H1 (cell line): ENCODE data around the gene SYTL2. TPM values are rescaled to one million over a fixed set of nuclear protein-coding genes. Genes with fewer than 3 reads are reported as not detected.

Source experiments
- CTCF ChIA-PET: fragments of 300-600 bp; sonication (Branson Sonifier 250); formaldehyde crosslinking; loops from one replicate; lab custom pipeline; 2021; ENCODE audit not compliant: partially characterized antibody; lab: Charles Lee
- POLR2A ChIA-PET: fragments of 300-600 bp; sonication (Branson Sonifier 250); formaldehyde crosslinking; loops from one replicate; lab custom pipeline; 2021; ENCODE audit warnings: inconsistent platforms; ENCODE audit not compliant: partially characterized antibody; lab: Charles Lee
- DNase-seq, 2 experiments: peaks; one replicate each; pipeline versions ENCODE4 v3.0.0 to v3.0.0-alpha.2; 2010 to 2022; ENCODE audit warnings: low spot score in 2 of 2, low read depth in 1 of 2, mixed read lengths in 1 of 2
- FAIRE-seq: peaks from 2 replicates; lab custom pipeline; 2011; peaks lifted over from hg19 to GRCh38; lab: Jason Lieb, UNC
- H2AFZ ChIP-seq: 2 replicates; pipeline ENCODE4 v1.8.1; 2012; ENCODE audit warnings: low read length, inconsistent platforms
- H2AK5ac ChIP-seq: 2 replicates; pipeline ENCODE4 v1.6.1; 2013; ENCODE audit warnings: low read depth, low read length
- H2BK120ac ChIP-seq: replicated peaks from 2 replicates; pipeline ENCODE3; 2013; ENCODE audit warnings: low read depth, low read length, inconsistent platforms
- H2BK12ac ChIP-seq: 2 replicates; pipeline ENCODE4 v1.6.1; 2013; ENCODE audit warnings: low read depth, low read length
- H2BK15ac ChIP-seq: 2 replicates; pipeline ENCODE4 v1.6.1; 2013; ENCODE audit warnings: low read length
- H2BK20ac ChIP-seq: 2 replicates; pipeline ENCODE4 v1.6.1; 2013; ENCODE audit warnings: low read length
- H2BK5ac ChIP-seq: 2 replicates; pipeline ENCODE4 v1.6.1; 2013; ENCODE audit warnings: low read depth, low read length
- H3K14ac ChIP-seq: 2 replicates; pipeline ENCODE4 v1.6.1; 2013; ENCODE audit warnings: inconsistent platforms; ENCODE audit not compliant: insufficient read length
- H3K18ac ChIP-seq: 2 replicates; pipeline ENCODE4 v1.6.1; 2013; ENCODE audit warnings: low read length; ENCODE audit errors: extremely low read depth
- H3K23ac ChIP-seq: 2 replicates; pipeline ENCODE4 v1.6.1; 2013; ENCODE audit warnings: inconsistent platforms; ENCODE audit not compliant: insufficient read length
- H3K23me2 ChIP-seq: 2 replicates; pipeline ENCODE4 v1.6.1; 2013; ENCODE audit warnings: low read depth, low read length
- H3K27ac ChIP-seq: 2 replicates; pipeline ENCODE4 v1.6.1; 2011; ENCODE audit warnings: low read depth, low read length, inconsistent platforms
- H3K27me3 ChIP-seq, 4 experiments: replicated peaks in 1 of 4; 1 replicate in 1 of 4; 2 replicates in 3 of 4; pipeline versions ENCODE4 v1.6.1 to v1.8.1; 2011 to 2013; ENCODE audit warnings: low read length in 3 of 4, mild to moderate bottlenecking in 3 of 4, inconsistent platforms in 2 of 4, mixed read lengths in 2 of 4, moderate library complexity in 1 of 4; ENCODE audit not compliant: control insufficient read depth in 3 of 4, insufficient read depth in 3 of 4; ENCODE audit errors: extremely low read depth in 1 of 4
- H3K36me3 ChIP-seq, 4 experiments: 2 replicates each; pipeline versions ENCODE4 v1.6.1 to v1.8.1; 2011 to 2013; ENCODE audit warnings: mild to moderate bottlenecking in 4 of 4, low read length in 3 of 4, moderate library complexity in 2 of 4, control low read depth in 1 of 4, inconsistent platforms in 1 of 4; ENCODE audit not compliant: insufficient read depth in 4 of 4, control insufficient read depth in 2 of 4
- H3K4ac ChIP-seq: replicated peaks from 2 replicates; pipeline ENCODE3; 2013; ENCODE audit warnings: low read length, low read depth, mixed read lengths, inconsistent platforms; ENCODE audit not compliant: insufficient read length
- H3K4me1 ChIP-seq, 4 experiments: replicated peaks in 1 of 4; 1 replicate in 1 of 4; 2 replicates in 3 of 4; pipeline versions ENCODE4 v1.6.1 to v1.8.1; 2011 to 2013; ENCODE audit warnings: low read length in 3 of 4, inconsistent platforms in 2 of 4, mixed read lengths in 1 of 4; ENCODE audit not compliant: insufficient read depth in 4 of 4, control insufficient read depth in 3 of 4
- H3K4me2 ChIP-seq, 2 experiments: 2 replicates each; pipeline versions ENCODE4 v1.6.1 to v1.8.1; 2011 to 2013; ENCODE audit warnings: low read depth in 2 of 2, low read length in 2 of 2, control low read depth in 1 of 2, inconsistent platforms in 1 of 2, mild to moderate bottlenecking in 1 of 2; ENCODE audit not compliant: insufficient read depth in 1 of 2
- H3K4me3 ChIP-seq, 4 experiments: fragments of 200-600, 300-600 bp in 1 of 4; sonication (generic), shearing (Covaris generic), sonication (Bioruptor Twin) in 1 of 4; 2 replicates each; pipeline versions ENCODE4 v1.5.1 to v1.8.1; 2011 to 2016; ENCODE audit warnings: low read length in 4 of 4, low read depth in 3 of 4, control low read depth in 2 of 4, inconsistent platforms in 2 of 4, mild to moderate bottlenecking in 2 of 4, mixed read lengths in 1 of 4, moderate library complexity in 1 of 4; ENCODE audit not compliant: insufficient read depth in 2 of 4; ENCODE audit errors: extremely low read depth in 1 of 4
- H3K56ac ChIP-seq: replicated peaks from 2 replicates; pipeline ENCODE3; 2013; ENCODE audit warnings: low read depth, mild to moderate bottlenecking, mixed read lengths, low read length, inconsistent platforms; ENCODE audit not compliant: insufficient read length
- H3K79me1 ChIP-seq: 2 replicates; pipeline ENCODE4 v1.6.1; 2013; ENCODE audit warnings: low read depth, low read length, control low read depth
- H3K79me2 ChIP-seq, 2 experiments: 2 replicates each; pipeline versions ENCODE4 v1.6.1 to v1.8.1; 2012 to 2013; ENCODE audit warnings: low read length in 2 of 2, mild to moderate bottlenecking in 2 of 2, inconsistent platforms in 1 of 2; ENCODE audit not compliant: insufficient read depth in 2 of 2, control insufficient read depth in 1 of 2
- H3K9ac ChIP-seq, 4 experiments: replicated peaks in 1 of 4; 1 replicate in 1 of 4; 2 replicates in 3 of 4; pipeline versions ENCODE4 v1.6.1 to v1.8.1; 2011 to 2013; ENCODE audit warnings: low read depth in 3 of 4, low read length in 3 of 4, control low read depth in 2 of 4, mild to moderate bottlenecking in 2 of 4, moderate library complexity in 2 of 4, inconsistent platforms in 1 of 4; ENCODE audit errors: extremely low read depth in 1 of 4
- H3K9me3 ChIP-seq, 2 experiments: 2 replicates each; pipeline versions ENCODE4 v1.6.1 to v1.8.1; 2012 to 2013; ENCODE audit warnings: mild to moderate bottlenecking in 2 of 2, moderate library complexity in 2 of 2, control low read depth in 1 of 2, inconsistent platforms in 1 of 2, low read depth in 1 of 2, low read length in 1 of 2, mixed read lengths in 1 of 2; ENCODE audit not compliant: insufficient read depth in 2 of 2
- H4K20me1 ChIP-seq, 2 experiments: replicated peaks in 1 of 2; 2 replicates each; pipeline versions ENCODE3 to v1.8.1; 2011 to 2013; ENCODE audit warnings: inconsistent platforms in 2 of 2, low read length in 2 of 2, mild to moderate bottlenecking in 1 of 2; ENCODE audit not compliant: insufficient read depth in 2 of 2, control insufficient read depth in 1 of 2
- H4K5ac ChIP-seq: 2 replicates; pipeline ENCODE4 v1.6.1; 2013; ENCODE audit warnings: low read length, low read depth, mixed read lengths, inconsistent platforms; ENCODE audit not compliant: insufficient read length
- H4K8ac ChIP-seq: 2 replicates; pipeline ENCODE4 v1.8.0; 2013; ENCODE audit warnings: mild to moderate bottlenecking, moderate library complexity, low read length, inconsistent platforms; ENCODE audit not compliant: insufficient read depth; ENCODE audit errors: extremely low read depth
- H4K91ac ChIP-seq: replicated peaks from 2 replicates; pipeline ENCODE3; 2013; ENCODE audit warnings: low read length, mixed read lengths, inconsistent platforms; ENCODE audit not compliant: insufficient read length
- CTBP2 ChIP-seq: IDR thresholded peaks from 2 replicates; pipeline ENCODE4 v1.7.0; 2011; ENCODE audit warnings: borderline replicate concordance, mild to moderate bottlenecking, moderate library complexity, mixed read lengths, low read length; ENCODE audit not compliant: insufficient read depth, insufficient read length
- POLR2AphosphoS5 ChIP-seq: IDR thresholded peaks from 2 replicates; pipeline ENCODE4 v1.6.1; 2011; ENCODE audit warnings: low read depth, low read length
- SIN3A ChIP-seq, 2 experiments: IDR thresholded peaks in 1 of 2; conservative IDR thresholded peaks in 1 of 2; 2 replicates each; pipeline ENCODE4 v1.6.1; 2011 to 2012; ENCODE audit warnings: low read length in 2 of 2, improper control_type of control experiment in 1 of 2, low read depth in 1 of 2, mild to moderate bottlenecking in 1 of 2
- polyA plus RNA-seq, 7 experiments: library from polyadenylated mRNA; depleted of rRNA in 3 of 7; stranded (reverse) in 5 of 7; unstranded in 2 of 7; fragments of >200 nt in 5 of 7; fragments of 200-250 nt in 2 of 7; gene quantifications; 1 replicate in 5 of 7; 2 replicates in 1 of 7; 4 replicates in 1 of 7; pipeline versions ENCODE4 v1.2.1 to v1.2.3, GENCODE V29; 2011 to 2013; ENCODE audit warnings: missing spikeins in 2 of 7, mixed read lengths in 2 of 7
- total RNA-seq: library from RNA; stranded (reverse); fragmentation: NEBNext Ultra II Directional; extraction: Animal tissue kit (Norgen Biotek cat#: 25700); gene quantifications from 2 replicates; pipeline ENCODE4 v1.2.1, GENCODE V29; 2021

Gene SYTL2
- total and polyA plus RNA-seq, 2 of the 8 experiments (the other 6 are each of a cell fraction or from before 2014, with no cell fraction given), result 1.3 to 9.1 TPM

DNA sequence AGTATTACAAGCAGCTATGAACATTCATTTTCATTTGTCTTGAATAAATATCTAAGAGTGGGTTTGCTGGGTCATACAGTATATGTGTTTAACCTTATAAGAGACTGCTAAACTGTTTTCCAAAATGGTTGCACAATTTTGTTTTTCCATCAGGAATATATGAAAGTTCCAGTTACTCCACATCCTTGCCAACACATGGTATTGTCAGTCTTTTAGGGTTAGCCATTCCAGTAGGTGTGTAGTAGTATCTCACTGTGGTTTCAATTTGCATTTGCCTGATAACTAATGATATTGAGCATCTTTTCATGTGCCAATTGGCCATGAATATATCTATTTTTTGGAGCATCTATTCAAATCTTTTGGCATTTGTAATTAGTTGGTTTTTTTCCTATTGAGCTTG is 36.5 kb upstream of the SYTL2 start:
- Histone ChIP-seq H2BK5ac (no peak overlapping the region), H2AFZ (no peak overlapping the region), H3K27ac (no peak overlapping the region), H3K9me3 (peaks cover 6 to 11% of the 10 kb centered on the region in 2 experiments; a peak in 3 of 4 replicates), H3K4me1 (no peaks in the 10 kb centered on the region), H2AK5ac (no peak overlapping the region), H3K23ac (no peak overlapping the region), H3K36me3 (peaks cover 0 to 7% (median 0%) of the 10 kb centered on the region in 4 experiments; a peak in 2 of 8 replicates), H2BK20ac (no peak overlapping the region), H2BK15ac (no peak overlapping the region), H4K5ac (no peak overlapping the region), H3K56ac (no peak overlapping the region), H3K4me3 (no peak overlapping the region), H3K4ac (no peak overlapping the region), H3K9ac (no peak overlapping the region), H3K79me1 (no peaks in the 10 kb centered on the region), H4K20me1 (no peaks in the 10 kb centered on the region), H4K91ac (no peak overlapping the region), H3K14ac (no peak overlapping the region), H3K79me2 (no peaks in the 10 kb centered on the region), H3K23me2 (no peaks in the 10 kb centered on the region), H2BK120ac (no peak overlapping the region), H3K27me3 (peaks cover 0 to 1% (median 0%) of the 10 kb centered on the region in 4 experiments; a peak in 1 of 7 replicates), H3K18ac (no peak overlapping the region), H4K8ac (no peak overlapping the region), H2BK12ac (no peak overlapping the region), H3K4me2 (no peak overlapping the region)
- CTCF ChIA-PET, result interaction anchor here (2.7 kb wide), 1 partner anchor 22 kb away, joined by 10 read pairs; no protein-coding TSS in a partner anchor
- no peak for FAIRE-seq
- DNase-seq, result no peak
- POLR2A ChIA-PET, result no interaction called here
- TF ChIP-seq CTBP2 (no peak), POLR2AphosphoS5 (no peak), SIN3A (conservative IDR thresholded peaks at IDR 0.05 in 1 of 2, IDR thresholded peaks at IDR 0.05 in 1 of 2; ENCODE audit: low read depth in 1 of 2, low read length in 2 of 2) (no peak)
